Measurements from ENCODE around the gene GZMH. TPM values are rescaled to one million over a fixed set of nuclear protein-coding genes. Genes with fewer than 3 reads are reported as not detected.
"Not testable (repeated sequence)": the region's sequence is repeated elsewhere in the genome, so short reads cannot be mapped to it uniquely, and the experiment has no call there.

Gene GZMH
- total RNA-seq, 1 experiment from 2014 or later, result not detected

DNA sequence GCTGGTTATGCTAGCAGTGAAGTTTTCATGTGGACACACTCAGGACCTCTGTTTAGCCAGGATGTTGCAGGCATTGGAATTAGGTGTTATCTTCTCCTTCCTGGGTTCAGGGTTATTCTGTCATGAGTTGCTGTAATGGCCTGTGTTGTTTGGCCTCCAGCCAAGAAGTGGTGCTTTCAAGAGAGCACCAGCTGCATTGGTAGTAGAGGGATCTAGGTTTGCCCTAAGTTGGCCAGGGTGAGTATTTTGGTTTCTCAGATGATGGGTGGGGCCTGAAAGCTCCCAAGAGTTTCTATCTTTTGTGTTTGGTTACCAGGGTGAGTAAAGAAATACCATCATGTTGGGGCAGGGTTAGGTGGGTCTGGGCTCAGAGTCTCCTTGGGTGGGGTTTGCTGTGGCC, 2.7 kb upstream of the GZMH start:
- DNase-seq, result no peak
- no peaks in the 10 kb centered on the region for H3K27me3 ChIP-seq (ENCODE audit: control insufficient read depth, insufficient read depth, low read length)
- no peak overlapping the region for H3K4me3 ChIP-seq (ENCODE audit: insufficient read depth, low read depth, low read length)
- H3K36me3 ChIP-seq (replicated peaks; ENCODE audit: control insufficient read depth, insufficient read depth, low read length), result no peaks in the 10 kb centered on the region

DNA sequence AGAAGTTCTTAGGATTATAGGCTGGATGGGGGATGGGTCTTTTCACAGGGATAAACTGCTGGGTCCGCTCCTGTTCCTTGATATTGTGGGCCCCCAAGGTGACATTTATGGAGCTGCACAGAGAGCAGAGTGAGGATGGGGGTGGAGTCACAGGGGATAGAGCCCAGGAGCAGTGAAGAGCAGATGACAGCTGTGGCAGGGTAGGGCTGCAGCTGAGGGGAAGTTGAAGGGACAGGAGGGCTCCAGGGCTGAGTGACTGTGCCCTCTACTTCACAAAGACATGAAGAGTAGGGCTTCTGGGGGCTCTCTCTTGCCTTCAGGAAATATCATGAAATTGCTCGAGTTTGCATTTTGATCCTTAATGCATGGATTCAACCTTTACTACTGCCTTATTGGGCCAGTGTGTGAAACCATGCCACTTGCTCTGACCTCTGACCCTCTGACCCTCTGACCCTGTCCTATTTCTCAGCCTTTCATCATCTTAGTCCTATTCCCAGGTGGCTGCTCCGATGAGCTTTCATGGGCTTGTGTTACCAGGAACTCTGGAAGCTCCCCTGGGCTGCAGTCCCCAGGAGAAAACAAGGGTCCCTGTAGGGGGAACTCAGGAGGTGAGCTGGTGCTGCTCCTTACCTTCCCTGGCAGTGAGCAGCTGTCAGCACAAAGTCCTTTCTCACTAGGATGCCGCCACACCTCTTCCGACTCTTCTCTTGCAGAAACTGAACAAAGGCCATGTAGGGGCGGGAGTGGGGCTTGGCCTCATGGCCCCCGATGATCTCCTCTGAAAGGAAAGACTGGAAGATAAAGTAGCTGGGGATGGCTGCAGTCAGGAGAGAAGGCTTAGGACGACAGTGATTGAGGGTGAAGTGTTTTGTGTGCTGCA, 1.6 kb downstream of the GZMH start:
- H3K36me3 ChIP-seq (replicated peaks; ENCODE audit: control insufficient read depth, insufficient read depth, low read length), result no peaks in the 10 kb centered on the region
- no peaks in the 10 kb centered on the region for H3K27me3 ChIP-seq (ENCODE audit: control insufficient read depth, insufficient read depth, low read length)
- DNase-seq, result no peak
- no peak overlapping the region for H3K4me3 ChIP-seq (ENCODE audit: insufficient read depth, low read depth, low read length)

- H3K36me3 ChIP-seq (replicated peaks; ENCODE audit: control insufficient read depth, insufficient read depth, low read length), result no peaks in the 10 kb centered on the region
- no peak for DNase-seq
- H3K4me3 ChIP-seq (ENCODE audit: insufficient read depth, low read depth, low read length), result no peak overlapping the region
- no peaks in the 10 kb centered on the region for H3K27me3 ChIP-seq (ENCODE audit: control insufficient read depth, insufficient read depth, low read length)
Observed at GRCh38 chr14:24607081-24607480, 2.4 kb downstream of the GZMH start.

DNA sequence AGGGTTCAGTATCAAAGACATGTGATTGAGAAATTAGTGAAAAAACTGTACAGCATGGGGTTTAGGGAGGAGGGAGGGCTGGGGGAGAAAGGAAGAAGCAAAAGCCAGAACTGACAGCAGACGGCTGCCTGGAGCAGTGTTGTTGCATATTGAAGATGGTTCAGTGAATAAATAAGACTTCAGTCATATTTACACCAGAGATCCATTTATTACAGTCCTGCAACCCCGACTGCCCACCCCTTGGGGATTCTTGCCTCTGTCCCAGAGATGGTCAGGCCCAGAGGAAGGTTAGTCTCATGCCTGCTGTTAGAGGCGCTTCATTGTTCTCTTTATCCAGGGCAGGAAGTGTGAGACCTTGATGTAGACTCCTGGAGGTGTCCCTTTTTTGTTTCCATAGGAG, 3.2 kb downstream of the GZMH start:
- Histone ChIP-seq H3K36me3 (replicated peaks; ENCODE audit: control insufficient read depth, insufficient read depth, low read length) (no peaks in the 10 kb centered on the region), H3K27me3 (ENCODE audit: control insufficient read depth, insufficient read depth, low read length) (no peaks in the 10 kb centered on the region), H3K4me3 (ENCODE audit: insufficient read depth, low read depth, low read length) (no peak overlapping the region)
- DNase-seq, result no peak

GRCh38 chr14:24605435-24606190, 3.9 kb downstream of the GZMH start:
- Histone ChIP-seq H3K27me3 (ENCODE audit: control insufficient read depth, insufficient read depth, low read length) (no peaks in the 10 kb centered on the region), H3K36me3 (replicated peaks; ENCODE audit: control insufficient read depth, insufficient read depth, low read length) (no peaks in the 10 kb centered on the region), H3K4me3 (ENCODE audit: insufficient read depth, low read depth, low read length) (no peak overlapping the region)
- DNase-seq, result peak; percentile 78

DNA sequence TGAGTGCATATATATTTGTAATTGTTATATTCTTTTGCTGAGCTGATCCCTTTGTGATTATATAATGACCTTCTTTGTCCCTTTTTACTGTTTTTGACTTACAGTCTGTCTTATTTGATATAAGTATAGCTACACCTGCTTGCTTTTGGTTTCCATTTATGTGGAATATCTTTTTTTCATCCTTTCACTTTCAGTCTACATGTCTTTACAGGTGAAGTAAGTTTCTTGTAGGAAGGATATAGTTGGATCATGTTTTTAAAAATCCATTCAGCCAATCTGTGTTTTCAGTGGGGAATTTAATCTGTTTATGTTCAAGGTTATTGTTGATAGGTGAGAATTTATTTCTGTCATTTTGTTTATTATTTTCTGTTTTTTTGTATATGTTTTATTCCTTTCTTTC, 12.1 kb downstream of the GZMH start:
- H3K27me3 ChIP-seq (ENCODE audit: control insufficient read depth, insufficient read depth, low read length), result no peaks in the 10 kb centered on the region
- no peaks in the 10 kb centered on the region for H3K36me3 ChIP-seq (replicated peaks; ENCODE audit: control insufficient read depth, insufficient read depth, low read length)
- DNase-seq, result no peak
- no peak overlapping the region for H3K4me3 ChIP-seq (ENCODE audit: insufficient read depth, low read depth, low read length)

DNA sequence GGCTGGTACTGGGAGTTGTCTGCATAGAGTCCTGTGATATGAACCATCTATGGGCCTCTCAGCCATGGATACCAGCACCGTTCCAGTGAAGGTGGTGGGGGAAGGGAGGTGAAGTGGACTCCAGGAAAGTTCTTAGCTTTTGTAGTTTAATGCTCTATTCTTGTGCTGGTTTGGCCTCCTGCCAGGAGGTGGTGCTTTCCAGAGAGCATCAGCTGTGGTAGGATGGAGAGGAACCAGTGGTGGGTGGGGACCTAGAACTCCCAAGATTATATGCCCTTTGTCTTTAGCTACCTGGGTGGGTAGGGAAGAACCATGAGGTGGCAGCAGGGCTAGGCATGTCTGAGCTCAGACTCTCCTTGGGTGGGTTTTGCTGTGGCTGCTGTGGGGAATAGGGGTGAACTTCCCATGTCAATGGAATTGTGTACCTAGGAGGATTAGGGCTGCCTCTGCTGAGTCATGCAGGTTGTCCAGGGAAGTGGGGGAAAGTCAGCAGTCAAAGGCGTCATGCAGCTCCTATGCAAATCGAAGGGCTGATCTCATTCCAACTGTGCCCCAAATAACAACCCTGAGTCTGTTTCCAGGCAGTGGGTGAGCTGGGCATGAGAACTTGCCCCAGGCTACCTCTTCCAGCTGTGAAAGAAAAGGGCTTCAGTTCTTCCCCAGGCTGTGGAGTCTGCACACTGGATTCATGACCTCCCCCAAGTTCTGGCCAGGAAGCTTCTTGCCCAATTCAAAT, 14.2 kb downstream of the GZMH start:
- Histone ChIP-seq H3K4me3 (ENCODE audit: insufficient read depth, low read depth, low read length) (no peak overlapping the region; the same call in 1 of the 2 replicates), H3K27me3 (ENCODE audit: control insufficient read depth, insufficient read depth, low read length) (no peaks in the 10 kb centered on the region), H3K36me3 (replicated peaks; ENCODE audit: control insufficient read depth, insufficient read depth, low read length) (no peaks in the 10 kb centered on the region)
- no peak for DNase-seq

DNA sequence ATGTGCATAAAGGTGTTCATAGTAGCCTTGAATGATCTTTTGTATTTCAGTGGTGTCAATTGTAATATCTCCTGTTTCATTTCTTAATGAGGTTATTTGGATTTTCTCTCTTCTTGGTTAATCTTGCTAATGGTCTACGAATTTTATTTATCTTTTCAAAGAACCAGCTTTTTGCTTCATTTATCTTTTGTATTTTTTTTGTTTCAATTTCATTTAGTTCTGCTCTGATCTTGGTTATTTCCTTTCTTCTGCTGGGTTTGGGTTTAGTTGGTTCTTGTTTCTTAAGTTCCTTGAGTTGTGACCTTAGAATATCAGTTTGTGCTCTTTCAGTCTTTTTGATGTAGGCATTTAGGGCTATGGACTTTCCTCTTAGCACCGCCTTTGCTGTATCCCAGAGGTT, 18.5 kb downstream of the GZMH start:
- not testable (repeated sequence) for H3K4me3 ChIP-seq (ENCODE audit: insufficient read depth, low read depth, low read length); H3K36me3 ChIP-seq (replicated peaks; ENCODE audit: control insufficient read depth, insufficient read depth, low read length); H3K27me3 ChIP-seq (ENCODE audit: control insufficient read depth, insufficient read depth, low read length); DNase-seq

GRCh38 chr14:24584402-24584801, 25.1 kb downstream of the GZMH start:
- H3K36me3 ChIP-seq (replicated peaks; ENCODE audit: control insufficient read depth, insufficient read depth, low read length); DNase-seq; H3K4me3 ChIP-seq (ENCODE audit: insufficient read depth, low read depth, low read length); H3K27me3 ChIP-seq (ENCODE audit: control insufficient read depth, insufficient read depth, low read length): not testable (repeated sequence)

GRCh38 chr14:24578558-24578957, 30.9 kb downstream of the GZMH start:
- Histone ChIP-seq H3K36me3 (replicated peaks; ENCODE audit: control insufficient read depth, insufficient read depth, low read length) (no peaks in the 10 kb centered on the region), H3K27me3 (ENCODE audit: control insufficient read depth, insufficient read depth, low read length) (no peaks in the 10 kb centered on the region), H3K4me3 (ENCODE audit: insufficient read depth, low read depth, low read length) (no peak overlapping the region)
- no peak for DNase-seq

GRCh38 chr14:24576771-24577170, 32.7 kb downstream of the GZMH start:
- Histone ChIP-seq H3K4me3 (ENCODE audit: insufficient read depth, low read depth, low read length) (no peak overlapping the region), H3K36me3 (replicated peaks; ENCODE audit: control insufficient read depth, insufficient read depth, low read length) (no peaks in the 10 kb centered on the region), H3K27me3 (ENCODE audit: control insufficient read depth, insufficient read depth, low read length) (no peaks in the 10 kb centered on the region)
- no peak for DNase-seq

- Histone ChIP-seq H3K27me3 (ENCODE audit: control insufficient read depth, insufficient read depth, low read length) (no peaks in the 10 kb centered on the region), H3K36me3 (replicated peaks; ENCODE audit: control insufficient read depth, insufficient read depth, low read length) (no peaks in the 10 kb centered on the region), H3K4me3 (ENCODE audit: insufficient read depth, low read depth, low read length) (no peak within 1 kb of the TSS)
- no peak for DNase-seq
Observed at GRCh38 chr14:24576182-24576581, 33.3 kb downstream of the GZMH start, which contains the start of gene CTSG. TSS of gene CTSG (minus strand) at chr14:24576250. CDS start at chr14:24576223, 27 bp downstream.

GRCh38 chr14:24574206-24574774, 35.2 kb downstream of the GZMH start:
- DNase-seq, result no peak
- Histone ChIP-seq H3K4me3 (ENCODE audit: insufficient read depth, low read depth, low read length) (no peak overlapping the region), H3K36me3 (replicated peaks; ENCODE audit: control insufficient read depth, insufficient read depth, low read length) (no peaks in the 10 kb centered on the region), H3K27me3 (ENCODE audit: control insufficient read depth, insufficient read depth, low read length) (no peaks in the 10 kb centered on the region)

DNA sequence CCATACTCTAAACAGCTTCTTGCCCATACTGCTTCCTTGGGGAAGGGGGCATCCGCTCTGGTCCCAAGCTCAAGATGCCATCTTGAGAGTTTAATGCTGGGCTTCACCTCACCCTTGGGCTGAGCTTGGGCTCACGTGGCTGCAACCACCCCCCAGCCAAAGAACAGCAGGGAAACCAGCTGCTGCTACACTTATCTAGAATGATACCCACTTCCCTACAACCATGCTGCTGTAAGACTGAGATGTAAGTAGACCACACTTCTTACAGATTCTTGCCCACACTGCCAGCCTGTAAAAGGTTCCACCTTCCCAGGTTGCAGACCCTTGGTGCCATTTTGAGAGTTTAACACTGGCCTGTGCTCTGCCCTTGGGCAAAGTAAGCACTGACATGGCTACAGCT, 43.2 kb downstream of the GZMH start:
- Histone ChIP-seq H3K36me3 (replicated peaks; ENCODE audit: control insufficient read depth, insufficient read depth, low read length) (no peaks in the 10 kb centered on the region), H3K27me3 (ENCODE audit: control insufficient read depth, insufficient read depth, low read length) (no peaks in the 10 kb centered on the region), H3K4me3 (ENCODE audit: insufficient read depth, low read depth, low read length) (no peak overlapping the region)
- DNase-seq, result no peak
